Keratinocyte (primary cell): Measurements from ENCODE around the gene PRLHR. TPM values are rescaled to one million over a fixed set of nuclear protein-coding genes. Genes with fewer than 3 reads are reported as not detected.

Experiments
- DNase-seq: peaks from one replicate; pipeline ENCODE4 v3.0.0-alpha.2; 2011; ENCODE audit warnings: low read depth, missing footprints, low spot score
- FAIRE-seq: peaks from 2 replicates; lab custom pipeline; 2011; peaks lifted over from hg19 to GRCh38; lab: Jason Lieb, UNC
- H2AFZ ChIP-seq: 2 replicates; pipeline ENCODE4 v1.6.0; 2012; ENCODE audit warnings: low read length, control low read depth, inconsistent platforms; ENCODE audit not compliant: control insufficient read depth
- H3K27ac ChIP-seq: 2 replicates; pipeline ENCODE4 v1.5.1; 2011; ENCODE audit warnings: low read length; ENCODE audit not compliant: control insufficient read depth, insufficient read depth
- H3K27me3 ChIP-seq: 3 replicates; pipeline ENCODE4 v1.6.0; 2011; ENCODE audit warnings: low read length; ENCODE audit not compliant: control insufficient read depth, insufficient read depth; ENCODE audit errors: extremely low read depth
- H3K36me3 ChIP-seq, 2 experiments: 2 replicates in 1 of 2; 3 replicates in 1 of 2; pipeline ENCODE4 v1.5.1; 2011; ENCODE audit warnings: low read length in 2 of 2, mild to moderate bottlenecking in 1 of 2; ENCODE audit not compliant: control insufficient read depth in 2 of 2, insufficient read depth in 2 of 2; ENCODE audit errors: extremely low read depth in 1 of 2
- H3K4me1 ChIP-seq: 3 replicates; pipeline ENCODE4 v1.5.1; 2011; ENCODE audit warnings: low read length; ENCODE audit not compliant: control insufficient read depth, insufficient read depth; ENCODE audit errors: extremely low read depth
- H3K4me2 ChIP-seq: 3 replicates; pipeline ENCODE4 v1.6.0; 2011; ENCODE audit warnings: low read depth, low read length; ENCODE audit not compliant: control insufficient read depth, insufficient read depth; ENCODE audit errors: extremely low read depth
- H3K4me3 ChIP-seq, 3 experiments: fragments of 200-600 bp in 1 of 3; sonication (generic) in 1 of 3; 2 replicates in 2 of 3; 3 replicates in 1 of 3; pipeline ENCODE4 v1.5.1; 2011 to 2016; ENCODE audit warnings: low read length in 3 of 3, mild to moderate bottlenecking in 3 of 3, control low read depth in 2 of 3, inconsistent platforms in 1 of 3, low read depth in 1 of 3, mixed read lengths in 1 of 3, mixed run types in 1 of 3, moderate library complexity in 1 of 3; ENCODE audit not compliant: control insufficient read depth in 2 of 3, insufficient read depth in 2 of 3; ENCODE audit errors: extremely low read depth in 1 of 3
- H3K79me2 ChIP-seq: 2 replicates; pipeline ENCODE4 v1.6.0; 2012; ENCODE audit warnings: low read length; ENCODE audit not compliant: control insufficient read depth, insufficient read depth
- H3K9ac ChIP-seq: 3 replicates; pipeline ENCODE4 v1.6.0; 2011; ENCODE audit warnings: low read length; ENCODE audit not compliant: control insufficient read depth, insufficient read depth; ENCODE audit errors: extremely low read depth
- H3K9me1 ChIP-seq: 3 replicates; pipeline ENCODE4 v1.6.0; 2011; ENCODE audit warnings: low read length; ENCODE audit not compliant: control insufficient read depth, insufficient read depth; ENCODE audit errors: extremely low read depth
- H3K9me3 ChIP-seq: 2 replicates; pipeline ENCODE4 v1.5.1; 2012; ENCODE audit warnings: low read depth, low read length; ENCODE audit not compliant: control insufficient read depth
- H4K20me1 ChIP-seq: 3 replicates; pipeline ENCODE4 v1.6.0; 2011; ENCODE audit warnings: low read length; ENCODE audit not compliant: control insufficient read depth, insufficient read depth; ENCODE audit errors: extremely low read depth
- EZH2 ChIP-seq: IDR thresholded peaks from one replicate; pipeline ENCODE4 v1.6.1; 2012; ENCODE audit warnings: inconsistent platforms, mild to moderate bottlenecking, low read length, moderate library complexity
- dilution Hi-C: fragments of 300-500 bp; cut with MboI; formaldehyde crosslinking; loops from one replicate; pipeline ENCODE4 v1.7.0; 2020; ENCODE audit warnings: low sequenced_read_pairs; ENCODE audit not compliant: extremely low pct_ligation_motif_present
- polyA plus RNA-seq, 5 experiments: library from polyadenylated mRNA; depleted of rRNA in 3 of 5; stranded (reverse) in 3 of 5; stranded (forward) in 1 of 5; unstranded in 1 of 5; fragments of >200 nt; gene quantifications; 1 replicate in 1 of 5; 2 replicates in 3 of 5; 3 replicates in 1 of 5; pipeline versions ENCODE4 v1.2.1 to v1.2.3, GENCODE V29; 2011 to 2012; ENCODE audit warnings: missing spikeins in 2 of 5, low read depth in 1 of 5, low replicate concordance in 1 of 5
- TF ChIP-seq, protein P1 (sequence below), 3 experiments: IDR thresholded peaks in 1 of 3; conservative IDR thresholded peaks in 1 of 3; optimal IDR thresholded peaks in 1 of 3; 2 replicates in 2 of 3; 3 replicates in 1 of 3; pipeline versions ENCODE3 to v1.5.1; 2011; ENCODE audit warnings: low read length in 3 of 3, mild to moderate bottlenecking in 3 of 3, moderate library complexity in 2 of 3, control low read depth in 1 of 3, inconsistent platforms in 1 of 3; ENCODE audit not compliant: insufficient read depth in 2 of 3; ENCODE audit errors: extremely low read depth in 1 of 3

The PRLHR gene
- polyA plus RNA-seq, 1 donor (not counting 4 experiments of a cell fraction or from before 2014, with no cell fraction given) = not detected

DNA sequence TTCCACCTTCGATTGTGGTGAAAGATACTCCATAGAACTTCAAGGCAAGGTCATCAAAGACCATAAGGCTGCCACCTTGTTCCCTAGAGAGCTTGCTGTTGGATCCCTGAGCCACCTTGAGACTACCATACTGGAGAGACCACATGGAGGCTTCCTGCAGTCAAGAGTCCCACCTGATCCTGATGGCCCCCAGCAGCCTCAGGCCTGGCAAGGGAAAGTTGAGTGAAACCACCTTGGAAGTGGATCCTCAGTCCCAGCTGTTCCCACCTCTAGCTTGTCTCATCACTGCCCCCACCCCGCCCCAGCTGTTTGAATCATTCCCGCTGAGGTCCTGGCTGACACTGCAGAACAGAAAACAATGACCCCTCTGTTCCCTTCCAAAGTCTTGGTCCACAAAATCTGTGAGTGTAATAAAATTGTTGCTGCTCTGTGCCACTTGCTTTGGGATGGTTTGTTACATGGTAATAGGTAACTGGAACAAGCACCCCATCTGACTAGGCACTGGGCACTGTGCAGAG lies 32.0 kb downstream of the PRLHR start:
- no peak overlapping the region for H3K4me3 ChIP-seq
- H3K4me1 ChIP-seq = peaks cover 1% of the 10 kb centered on the region
- no peak for DNase-seq
- H3K9ac ChIP-seq = no peak overlapping the region
- H3K9me3 ChIP-seq = peaks cover 2% of the 10 kb centered on the region
- no peaks in the 10 kb centered on the region for H3K36me3 ChIP-seq
- no peak overlapping the region for H3K4me2 ChIP-seq
- H3K27ac ChIP-seq = no peak overlapping the region
- TF ChIP-seq EZH2 = no peak
- TF ChIP-seq, protein P1, sequence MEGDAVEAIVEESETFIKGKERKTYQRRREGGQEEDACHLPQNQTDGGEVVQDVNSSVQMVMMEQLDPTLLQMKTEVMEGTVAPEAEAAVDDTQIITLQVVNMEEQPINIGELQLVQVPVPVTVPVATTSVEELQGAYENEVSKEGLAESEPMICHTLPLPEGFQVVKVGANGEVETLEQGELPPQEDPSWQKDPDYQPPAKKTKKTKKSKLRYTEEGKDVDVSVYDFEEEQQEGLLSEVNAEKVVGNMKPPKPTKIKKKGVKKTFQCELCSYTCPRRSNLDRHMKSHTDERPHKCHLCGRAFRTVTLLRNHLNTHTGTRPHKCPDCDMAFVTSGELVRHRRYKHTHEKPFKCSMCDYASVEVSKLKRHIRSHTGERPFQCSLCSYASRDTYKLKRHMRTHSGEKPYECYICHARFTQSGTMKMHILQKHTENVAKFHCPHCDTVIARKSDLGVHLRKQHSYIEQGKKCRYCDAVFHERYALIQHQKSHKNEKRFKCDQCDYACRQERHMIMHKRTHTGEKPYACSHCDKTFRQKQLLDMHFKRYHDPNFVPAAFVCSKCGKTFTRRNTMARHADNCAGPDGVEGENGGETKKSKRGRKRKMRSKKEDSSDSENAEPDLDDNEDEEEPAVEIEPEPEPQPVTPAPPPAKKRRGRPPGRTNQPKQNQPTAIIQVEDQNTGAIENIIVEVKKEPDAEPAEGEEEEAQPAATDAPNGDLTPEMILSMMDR (optimal IDR thresholded peaks at IDR 0.05 in 1 of 3, IDR thresholded peaks at IDR 0.05 in 1 of 3, conservative IDR thresholded peaks at IDR 0.05 in 1 of 3; ENCODE audit: extremely low read depth in 1 of 3, insufficient read depth in 2 of 3, low read length in 3 of 3) = no peak
- H3K9me1 ChIP-seq = no peaks in the 10 kb centered on the region
- no peaks in the 10 kb centered on the region for H3K27me3 ChIP-seq
- dilution Hi-C loops = no loop called here
- no peak overlapping the region for H2AFZ ChIP-seq
- H3K79me2 ChIP-seq = no peaks in the 10 kb centered on the region
- no peaks in the 10 kb centered on the region for H4K20me1 ChIP-seq
- no peak for FAIRE-seq

DNA sequence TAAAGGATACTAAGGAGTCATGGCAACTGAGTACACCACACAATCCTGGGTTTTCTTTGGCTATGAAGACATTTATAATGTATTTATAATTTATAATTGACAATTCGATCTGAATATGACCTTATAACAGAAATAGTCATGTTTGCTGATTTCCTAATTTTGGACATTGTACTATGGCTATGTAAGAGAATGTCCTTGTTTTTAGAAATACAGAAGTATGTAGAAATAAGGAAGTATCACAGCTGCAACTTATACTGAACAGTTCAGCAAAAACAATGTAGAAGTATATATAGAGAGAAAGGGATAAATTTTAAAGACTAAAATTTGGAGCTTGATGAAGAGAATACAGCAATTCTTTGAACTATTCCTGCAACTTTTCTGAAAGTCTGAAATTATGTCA lies 32.6 kb downstream of the PRLHR start:
- H4K20me1 ChIP-seq = no peaks in the 10 kb centered on the region
- no peaks in the 10 kb centered on the region for H3K36me3 ChIP-seq
- H3K9me1 ChIP-seq = no peaks in the 10 kb centered on the region
- dilution Hi-C loops = no loop called here
- no peaks in the 10 kb centered on the region for H3K79me2 ChIP-seq
- peaks cover 2% of the 10 kb centered on the region for H3K4me1 ChIP-seq
- no peak for TF ChIP-seq EZH2
- TF ChIP-seq, protein P1 (optimal IDR thresholded peaks at IDR 0.05 in 1 of 3, IDR thresholded peaks at IDR 0.05 in 1 of 3, conservative IDR thresholded peaks at IDR 0.05 in 1 of 3; ENCODE audit: extremely low read depth in 1 of 3, insufficient read depth in 2 of 3, low read length in 3 of 3) = no peak
- H3K27ac ChIP-seq = no peak overlapping the region
- FAIRE-seq (no peak), DNase-seq (no peak)
- no peak overlapping the region for H2AFZ ChIP-seq
- no peak overlapping the region for H3K4me3 ChIP-seq
- no peaks in the 10 kb centered on the region for H3K27me3 ChIP-seq
- peaks cover 2% of the 10 kb centered on the region for H3K9me3 ChIP-seq
- H3K9ac ChIP-seq = no peak overlapping the region
- no peak overlapping the region for H3K4me2 ChIP-seq
